Heart right ventricle (tissue), 16 donors: ENCODE data around the gene CYP19A1. TPM values are rescaled to one million over a fixed set of nuclear protein-coding genes. Genes with fewer than 3 reads are reported as not detected.

ENCODE experiments used
- ATAC-seq, 8 donors: fragments of 200-7000 bp; cut with Tn5 transposase; one replicate each; pipeline ENCODE4 v1.9.1; 2020; ENCODE audit warnings: mild to moderate bottlenecking in 8 of 8, moderate library complexity in 8 of 8, moderate number of reproducible peaks in 1 of 8
- DNase-seq, 2 donors: peaks; one replicate each; pipeline ENCODE4 v3.0.0-alpha.2; 2020
- H3K27ac ChIP-seq, 10 donors: fragments of 200-600 bp; sonication (generic) in 2 of 10; one replicate each; pipeline versions ENCODE4 v1.5.0 to v1.8.0; 2020 to 2022; ENCODE audit warnings: mild to moderate bottlenecking in 3 of 10
- H3K27me3 ChIP-seq, 7 donors: fragments of 200-600 bp; one replicate each; pipeline ENCODE4 v1.8.0; 2021 to 2022; ENCODE audit warnings: mild to moderate bottlenecking in 2 of 7
- H3K36me3 ChIP-seq, 9 donors: fragments of 200-600 bp; sonication (generic) in 1 of 9; one replicate each; pipeline versions ENCODE4 v1.5.0 to v1.8.0; 2020 to 2022; ENCODE audit warnings: mild to moderate bottlenecking in 2 of 9
- H3K4me1 ChIP-seq, 9 donors: fragments of 200-600 bp; sonication (generic) in 1 of 9; one replicate each; pipeline versions ENCODE4 v1.5.0 to v1.8.0; 2020 to 2022; ENCODE audit warnings: mild to moderate bottlenecking in 4 of 9
- H3K4me3 ChIP-seq, 10 donors: fragments of 200-600 bp; sonication (generic) in 2 of 10; one replicate each; pipeline versions ENCODE4 v1.5.0 to v1.8.0; 2020 to 2022; ENCODE audit warnings: mild to moderate bottlenecking in 7 of 10, moderate library complexity in 2 of 10
- H3K9me3 ChIP-seq, 11 donors: fragments of 200-600 bp in 10 of 11; sonication (generic) in 2 of 11; one replicate each; pipeline versions ENCODE4 v1.5.0 to v1.8.0; 2013 to 2022; ENCODE audit warnings: mild to moderate bottlenecking in 2 of 11, control low read depth in 1 of 11, moderate library complexity in 1 of 11
- WGBS, 2 donors: extraction: QIAGEN DNeasy Blood & Tissue Kit; methylation state at CpG; one replicate each; pipeline ENCODE4 v1.1.7; 2013; ENCODE audit warnings: inconsistent platforms in 1 of 2; 5-methylcytosine and 5-hydroxymethylcytosine counted together
- intact Hi-C, 10 donors: fragments of 100-400 bp; cut with DNase I; formaldehyde crosslinking; loops; one replicate each; pipeline versions ENCODE4 v1.11.1 to v1.14.2; 2022
- polyA plus RNA-seq, 2 donors: library from polyadenylated mRNA; stranded (reverse); fragments of 200-250 nt; gene quantifications; one replicate each; pipeline ENCODE4 v1.2.3, GENCODE V29; 2013
- total RNA-seq, 10 donors: library from RNA; stranded (reverse); fragmentation: NEBNext Ultra II Directional in 3 of 10; extraction: Animal tissue kit (Norgen Biotek cat#: 25700) in 3 of 10; gene quantifications; one replicate each; pipeline versions ENCODE4 v1.2.1 to v1.2.4, GENCODE V29; 2021 to 2023
- TF ChIP-seq, protein P1 (sequence below), 9 donors: fragments of 200-600 bp; sonication (generic) in 2 of 9; IDR thresholded peaks; one replicate each; pipeline versions ENCODE4 v1.5.0 to v1.8.0; 2021 to 2022; ENCODE audit warnings: antibody characterized with exemption in 9 of 9, mild to moderate bottlenecking in 5 of 9, moderate library complexity in 1 of 9
- donor health status: Arrhythmogenic right ventricular cardiomyopathy.
- donor health status: ischemic (EF 13 %, LVEDD 7.1; RV severe dilation, severe dysfunction).
- donor health status: healthy with polysubstance abuse.
- donor health status: DM: no; HTN: yes; CAD: no.
- donor health status: DM: no; HTN: no; CAD: no.
- donor health status: ischemic (EF 25% LVEDD 6.9; RV normal size, moderate dysfunction).
- donor health status: ischemic (EF 25% LVEDD 5.7; RV mildly dilated, moderate dysfunction).
- donor health status: healthy.
- donor health status: DM: yes; HTN: yes; CAD: no.
- donor health status: Ischemic cardiomyopathy.
- donor health status: ischemic (EF 35%, LVEDD 5.7; RV mildly dilated, moderate dysfunction).
- donor health status: nonischemic (EF 11% LVEDD 7.7; RV severe dilation, severe dysfunction).
- donor health status: DM: yes; HTN: yes; CAD: no.
- donor health status: PGD.
- donor health status: ischemic (EF 29% LVEDD 5.4; RV normal size, mild dysfunction).
- donor health status: nonischemic (EF 23%, LVEDD 6.1; RV moderate dilation, normal function).

CYP19A1 gene
- total and polyA plus RNA-seq, 12 donors: 0.26 to 1.9 (median 0.68) TPM; not detected in 3

DNA sequence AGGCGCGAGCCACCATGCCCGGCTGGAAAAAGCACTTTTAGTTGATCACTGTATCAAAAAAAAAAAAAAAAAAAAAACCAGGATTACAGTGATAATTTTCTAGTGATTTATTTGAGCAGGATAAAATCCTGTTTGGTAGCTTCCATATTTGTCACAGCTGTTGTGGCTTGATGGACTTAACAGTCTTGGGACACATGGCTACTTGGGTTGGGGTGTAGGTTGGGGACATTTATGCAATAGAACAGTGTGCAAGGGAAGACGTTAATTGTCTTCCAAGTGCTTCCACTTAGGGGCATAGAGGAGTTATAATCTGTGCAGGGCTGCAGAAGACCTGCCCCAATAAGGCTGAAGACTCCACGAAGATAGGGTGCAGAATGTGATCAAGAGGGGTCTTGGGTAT, 136.8 kb downstream of the CYP19A1 start:
- ATAC-seq: no peak
- intact Hi-C loops: no loop called here
- TF ChIP-seq, protein P1, sequence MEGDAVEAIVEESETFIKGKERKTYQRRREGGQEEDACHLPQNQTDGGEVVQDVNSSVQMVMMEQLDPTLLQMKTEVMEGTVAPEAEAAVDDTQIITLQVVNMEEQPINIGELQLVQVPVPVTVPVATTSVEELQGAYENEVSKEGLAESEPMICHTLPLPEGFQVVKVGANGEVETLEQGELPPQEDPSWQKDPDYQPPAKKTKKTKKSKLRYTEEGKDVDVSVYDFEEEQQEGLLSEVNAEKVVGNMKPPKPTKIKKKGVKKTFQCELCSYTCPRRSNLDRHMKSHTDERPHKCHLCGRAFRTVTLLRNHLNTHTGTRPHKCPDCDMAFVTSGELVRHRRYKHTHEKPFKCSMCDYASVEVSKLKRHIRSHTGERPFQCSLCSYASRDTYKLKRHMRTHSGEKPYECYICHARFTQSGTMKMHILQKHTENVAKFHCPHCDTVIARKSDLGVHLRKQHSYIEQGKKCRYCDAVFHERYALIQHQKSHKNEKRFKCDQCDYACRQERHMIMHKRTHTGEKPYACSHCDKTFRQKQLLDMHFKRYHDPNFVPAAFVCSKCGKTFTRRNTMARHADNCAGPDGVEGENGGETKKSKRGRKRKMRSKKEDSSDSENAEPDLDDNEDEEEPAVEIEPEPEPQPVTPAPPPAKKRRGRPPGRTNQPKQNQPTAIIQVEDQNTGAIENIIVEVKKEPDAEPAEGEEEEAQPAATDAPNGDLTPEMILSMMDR (IDR thresholded peaks at IDR 0.05): no peak

GRCh38 chr15:51200792-51201191, 137.6 kb downstream of the CYP19A1 start:
- no peak overlapping the region for H3K4me3 ChIP-seq
- peaks cover 0 to 20% (median 8%) of the 10 kb centered on the region in 7 donors for H3K27me3 ChIP-seq
- no peak overlapping the region for H3K27ac ChIP-seq
- 48 to 73% methylated on average over 3 of the region's 3 CpGs for WGBS, 2 donors
- ATAC-seq (no peak), DNase-seq (no peak)
- TF ChIP-seq, protein P1 (IDR thresholded peaks at IDR 0.05): no peak
- H3K4me1 ChIP-seq: peaks cover 0 to 14% (median 0%) of the 10 kb centered on the region in 9 donors
- intact Hi-C loops: no loop called here
- H3K36me3 ChIP-seq: no peaks in the 10 kb centered on the region
- no peaks in the 10 kb centered on the region for H3K9me3 ChIP-seq

More for the DNA sequence above, 136.8 kb downstream of the CYP19A1 start:
- H3K4me3 ChIP-seq: no peak overlapping the region
- no peak overlapping the region for H3K27ac ChIP-seq
- H3K36me3 ChIP-seq: no peaks in the 10 kb centered on the region
- 90% methylated on average over 5 of the region's 5 CpGs for WGBS, 2 donors
- H3K4me1 ChIP-seq: peaks cover 0 to 14% (median 0%) of the 10 kb centered on the region in 9 donors
- no peaks in the 10 kb centered on the region for H3K9me3 ChIP-seq
- no peak for DNase-seq
- H3K27me3 ChIP-seq: peaks cover 0 to 16% (median 10%) of the 10 kb centered on the region in 7 donors

GRCh38 chr15:51199541-51199940, 138.9 kb downstream of the CYP19A1 start:
- no peak for DNase-seq
- H3K4me1 ChIP-seq: peaks cover 0 to 14% (median 0%) of the 10 kb centered on the region in 9 donors
- WGBS, 2 donors: 71 to 77% methylated on average over 6 of the region's 6 CpGs
- TF ChIP-seq, protein P1 (IDR thresholded peaks at IDR 0.05): no peak
- H3K36me3 ChIP-seq: no peaks in the 10 kb centered on the region
- intact Hi-C loops: no loop called here
- H3K9me3 ChIP-seq: no peaks in the 10 kb centered on the region
- no peak overlapping the region for H3K27ac ChIP-seq
- peaks cover 0 to 18% (median 5%) of the 10 kb centered on the region in 7 donors for H3K27me3 ChIP-seq
- no peak overlapping the region for H3K4me3 ChIP-seq
- no peak for ATAC-seq

- peaks cover 0 to 13% (median 4%) of the 10 kb centered on the region in 7 donors for H3K27me3 ChIP-seq
- no peak overlapping the region for H3K27ac ChIP-seq
- H3K36me3 ChIP-seq: no peaks in the 10 kb centered on the region
- intact Hi-C loops: no loop called here
- DNase-seq: no peak
- H3K9me3 ChIP-seq: no peaks in the 10 kb centered on the region
- peaks cover 0 to 16% (median 0%) of the 10 kb centered on the region in 9 donors for H3K4me1 ChIP-seq
- 73 to 75% methylated on average over 6 of the region's 6 CpGs for WGBS, 2 donors
- peak in 1 of 8 donors; percentile 51 for ATAC-seq
- H3K4me3 ChIP-seq: no peak overlapping the region
- TF ChIP-seq, protein P1 (IDR thresholded peaks at IDR 0.05): no peak
These were observed 139.6 kb downstream of the CYP19A1 start for GRCh38 chr15:51198701-51199232.
